DND-41 (cell line): Measurements from ENCODE around the gene FNDC10.

Experiments used
- EZH2 ChIP-seq: IDR thresholded peaks from 3 replicates; pipeline ENCODE4 v1.6.1; 2012; ENCODE audit warnings: borderline replicate concordance, low read depth, mild to moderate bottlenecking, moderate library complexity, low read length, inconsistent platforms; ENCODE audit not compliant: severe bottlenecking
- TF ChIP-seq, protein P1 (sequence below): IDR thresholded peaks from 2 replicates; pipeline ENCODE4 v1.5.1; 2012; ENCODE audit warnings: borderline replicate concordance, low read length, moderate library complexity, mild to moderate bottlenecking; ENCODE audit not compliant: poor library complexity, severe bottlenecking; ENCODE audit errors: extremely low read depth

GRCh38 chr1:1617925-1618324 is 18.0 kb upstream of the FNDC10 start:
- TF ChIP-seq, protein P1, sequence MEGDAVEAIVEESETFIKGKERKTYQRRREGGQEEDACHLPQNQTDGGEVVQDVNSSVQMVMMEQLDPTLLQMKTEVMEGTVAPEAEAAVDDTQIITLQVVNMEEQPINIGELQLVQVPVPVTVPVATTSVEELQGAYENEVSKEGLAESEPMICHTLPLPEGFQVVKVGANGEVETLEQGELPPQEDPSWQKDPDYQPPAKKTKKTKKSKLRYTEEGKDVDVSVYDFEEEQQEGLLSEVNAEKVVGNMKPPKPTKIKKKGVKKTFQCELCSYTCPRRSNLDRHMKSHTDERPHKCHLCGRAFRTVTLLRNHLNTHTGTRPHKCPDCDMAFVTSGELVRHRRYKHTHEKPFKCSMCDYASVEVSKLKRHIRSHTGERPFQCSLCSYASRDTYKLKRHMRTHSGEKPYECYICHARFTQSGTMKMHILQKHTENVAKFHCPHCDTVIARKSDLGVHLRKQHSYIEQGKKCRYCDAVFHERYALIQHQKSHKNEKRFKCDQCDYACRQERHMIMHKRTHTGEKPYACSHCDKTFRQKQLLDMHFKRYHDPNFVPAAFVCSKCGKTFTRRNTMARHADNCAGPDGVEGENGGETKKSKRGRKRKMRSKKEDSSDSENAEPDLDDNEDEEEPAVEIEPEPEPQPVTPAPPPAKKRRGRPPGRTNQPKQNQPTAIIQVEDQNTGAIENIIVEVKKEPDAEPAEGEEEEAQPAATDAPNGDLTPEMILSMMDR, result no peak
- TF ChIP-seq EZH2, result no peak
